Mucosa of gallbladder (tissue), 1 donor: ENCODE results near the gene SEMA3C. TPM values are rescaled to one million over a fixed set of nuclear protein-coding genes. Genes with fewer than 3 reads are reported as not detected.
A peak's percentile ranks its signal among the peaks of the same experiment; 100 is the strongest.

Source experiments
- DNase-seq: peaks from one replicate; pipeline ENCODE4 v3.0.0-alpha.2; 2020; ENCODE audit warnings: low spot score
- total RNA-seq: library from RNA; stranded (reverse); gene quantifications from one replicate; pipeline ENCODE4 v1.2.1, GENCODE V29; 2021
- donor health status: DM: no; HTN: no; CAD: no.

Gene SEMA3C
- 44.1 TPM for total RNA-seq

- peak; percentile 90 for DNase-seq
Observed at GRCh38 chr7:80918909-80919721, at the start of gene SEMA3C. SEMA3C (minus strand) TSS chr7:80919051; CDS start chr7:80916781, 2,270 bp downstream.

GRCh38 chr7:80968606-80969005 is 49.8 kb upstream of the SEMA3C start:
- DNase-seq = no peak

GRCh38 chr7:80967917-80968297 is 49.1 kb upstream of the SEMA3C start:
- DNase-seq = no peak

- no peak for DNase-seq
Observed at GRCh38 chr7:80967071-80967916, 48.4 kb upstream of the SEMA3C start.

- no peak for DNase-seq
Observed at GRCh38 chr7:80960244-80960795, 41.5 kb upstream of the SEMA3C start.

GRCh38 chr7:80957226-80957777 is 38.5 kb upstream of the SEMA3C start:
- DNase-seq = no peak

- no peak for DNase-seq
Observed at GRCh38 chr7:80954191-80954590, 35.3 kb upstream of the SEMA3C start.

GRCh38 chr7:80950550-80950967 is 31.7 kb upstream of the SEMA3C start:
- DNase-seq = no peak

- DNase-seq = no peak
Observed at GRCh38 chr7:80949449-80949848, 30.6 kb upstream of the SEMA3C start.

- no peak for DNase-seq
Observed at GRCh38 chr7:80946858-80947257, 28.0 kb upstream of the SEMA3C start.

GRCh38 chr7:80945976-80946375 is 27.1 kb upstream of the SEMA3C start:
- DNase-seq = no peak

GRCh38 chr7:80943342-80943741 is 24.5 kb upstream of the SEMA3C start:
- no peak for DNase-seq

GRCh38 chr7:80942261-80943041 is 23.6 kb upstream of the SEMA3C start:
- peak; percentile 60 for DNase-seq

GRCh38 chr7:80941208-80941758 is 22.4 kb upstream of the SEMA3C start:
- no peak for DNase-seq

- DNase-seq = no peak
Observed at GRCh38 chr7:80940539-80941207, 21.8 kb upstream of the SEMA3C start.

GRCh38 chr7:80937336-80937735 is 18.5 kb upstream of the SEMA3C start:
- no peak for DNase-seq

- no peak for DNase-seq
Observed at GRCh38 chr7:80935991-80936780, 17.3 kb upstream of the SEMA3C start.

- no peak for DNase-seq
Observed at GRCh38 chr7:80934321-80934720, 15.5 kb upstream of the SEMA3C start.

GRCh38 chr7:80932536-80932935 is 13.7 kb upstream of the SEMA3C start:
- no peak for DNase-seq

- DNase-seq = no peak
Observed at GRCh38 chr7:80929619-80930018, 10.8 kb upstream of the SEMA3C start.
